ENCODE data around the gene ALG12.

The ALG12 gene

DNA sequence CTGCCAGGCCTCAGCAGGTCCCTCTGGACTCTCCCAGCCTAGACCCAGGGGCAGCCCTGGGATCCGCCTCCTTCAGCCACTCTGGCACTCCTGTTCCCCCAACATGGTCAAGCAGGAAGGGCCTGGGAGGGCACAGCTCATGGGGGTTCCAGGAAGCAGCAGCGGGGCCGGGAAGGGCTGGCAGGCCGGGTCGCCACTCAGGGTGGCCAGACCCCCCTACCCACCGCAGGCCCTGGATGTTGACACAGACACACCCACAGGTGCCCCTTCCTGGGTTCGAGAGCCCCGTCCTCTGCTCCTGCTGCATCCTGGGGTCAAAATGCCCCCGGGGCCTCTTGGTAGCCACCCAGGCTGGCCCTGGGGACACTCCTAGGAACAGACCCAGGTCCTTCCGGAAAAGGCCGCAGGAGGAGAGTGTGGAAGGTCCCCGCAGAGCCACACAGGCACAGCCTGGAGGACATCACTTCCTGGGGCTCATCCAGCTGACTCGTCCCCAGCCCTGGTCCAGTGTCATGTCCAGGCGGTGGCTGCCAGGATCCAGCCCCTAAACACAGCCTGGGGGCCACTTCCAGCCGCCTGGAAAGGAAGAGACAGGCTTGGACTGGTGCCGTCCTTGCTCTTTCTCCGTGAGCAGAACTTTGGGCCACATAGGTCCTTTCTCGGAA lies 35.6 kb upstream of the ALG12 start:
- Mint-ChIP-seq H3K36me3 (ENCODE audit: low read depth) (no peaks in the 10 kb centered on the region), H3K4me3 (no peak overlapping the region), H3K27ac (no peak overlapping the region), H3K4me1 (ENCODE audit: low read depth) (no peaks in the 10 kb centered on the region), H3K27me3 (ENCODE audit: low read depth) (no peaks in the 10 kb centered on the region), H3K9me3 (no peaks in the 10 kb centered on the region)
- no peak for DNase-seq (ENCODE audit: low spot score)

DNA sequence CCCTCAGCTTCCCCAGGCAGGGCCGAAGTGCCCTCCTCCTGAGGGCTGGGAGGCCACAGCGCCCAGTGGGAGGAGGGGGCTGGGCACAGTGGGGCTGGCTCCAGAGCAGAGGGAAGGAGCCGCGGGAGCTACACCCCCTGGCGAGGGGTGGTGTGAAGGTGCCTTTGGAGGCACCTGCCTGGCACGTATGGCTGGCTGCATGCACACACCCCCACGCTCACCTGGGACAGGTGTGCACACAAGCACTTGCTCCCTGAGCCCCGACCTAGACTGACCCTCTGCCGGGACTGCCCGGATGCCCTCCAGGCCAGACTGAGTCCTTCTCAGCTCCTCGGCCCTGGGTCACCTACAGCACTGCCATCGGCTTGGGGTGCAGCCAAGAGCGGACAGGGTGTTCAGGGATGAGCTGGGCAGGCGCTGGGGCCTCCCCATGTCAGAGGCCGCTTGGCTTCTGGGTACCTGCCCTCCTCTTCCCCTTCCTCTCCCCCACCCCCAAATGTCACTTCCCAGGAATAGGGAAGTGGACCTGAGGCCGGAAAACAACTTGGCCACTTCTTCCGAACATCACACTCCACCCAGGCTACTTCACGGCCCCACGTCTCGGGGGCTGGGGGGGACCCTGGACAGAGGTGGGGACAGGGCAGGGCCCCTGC lies 34.9 kb upstream of the ALG12 start:
- no peaks in the 10 kb centered on the region for H3K4me1 Mint-ChIP-seq (ENCODE audit: low read depth)
- no peak overlapping the region for H3K27ac Mint-ChIP-seq
- no peak for DNase-seq (ENCODE audit: low spot score)
- H3K9me3 Mint-ChIP-seq, result no peaks in the 10 kb centered on the region
- H3K27me3 Mint-ChIP-seq (ENCODE audit: low read depth), result no peaks in the 10 kb centered on the region
- no peak overlapping the region for H3K4me3 Mint-ChIP-seq
- no peaks in the 10 kb centered on the region for H3K36me3 Mint-ChIP-seq (ENCODE audit: low read depth)

- no peaks in the 10 kb centered on the region for H3K27me3 Mint-ChIP-seq (ENCODE audit: low read depth)
- H3K9me3 Mint-ChIP-seq, result no peaks in the 10 kb centered on the region
- H3K27ac Mint-ChIP-seq, result no peak overlapping the region
- no peak overlapping the region for H3K4me3 Mint-ChIP-seq
- no peaks in the 10 kb centered on the region for H3K36me3 Mint-ChIP-seq (ENCODE audit: low read depth)
- no peaks in the 10 kb centered on the region for H3K4me1 Mint-ChIP-seq (ENCODE audit: low read depth)
- no peak for DNase-seq (ENCODE audit: low spot score)
These were observed 34.0 kb upstream of the ALG12 start for GRCh38 chr22:49951986-49952896.

GRCh38 chr22:49951678-49951985 lies 33.4 kb upstream of the ALG12 start:
- no peaks in the 10 kb centered on the region for H3K9me3 Mint-ChIP-seq
- no peaks in the 10 kb centered on the region for H3K27me3 Mint-ChIP-seq (ENCODE audit: low read depth)
- no peak overlapping the region for H3K27ac Mint-ChIP-seq
- H3K4me3 Mint-ChIP-seq, result no peak overlapping the region
- H3K36me3 Mint-ChIP-seq (ENCODE audit: low read depth), result no peaks in the 10 kb centered on the region
- H3K4me1 Mint-ChIP-seq (ENCODE audit: low read depth), result no peaks in the 10 kb centered on the region
- no peak for DNase-seq (ENCODE audit: low spot score)

DNA sequence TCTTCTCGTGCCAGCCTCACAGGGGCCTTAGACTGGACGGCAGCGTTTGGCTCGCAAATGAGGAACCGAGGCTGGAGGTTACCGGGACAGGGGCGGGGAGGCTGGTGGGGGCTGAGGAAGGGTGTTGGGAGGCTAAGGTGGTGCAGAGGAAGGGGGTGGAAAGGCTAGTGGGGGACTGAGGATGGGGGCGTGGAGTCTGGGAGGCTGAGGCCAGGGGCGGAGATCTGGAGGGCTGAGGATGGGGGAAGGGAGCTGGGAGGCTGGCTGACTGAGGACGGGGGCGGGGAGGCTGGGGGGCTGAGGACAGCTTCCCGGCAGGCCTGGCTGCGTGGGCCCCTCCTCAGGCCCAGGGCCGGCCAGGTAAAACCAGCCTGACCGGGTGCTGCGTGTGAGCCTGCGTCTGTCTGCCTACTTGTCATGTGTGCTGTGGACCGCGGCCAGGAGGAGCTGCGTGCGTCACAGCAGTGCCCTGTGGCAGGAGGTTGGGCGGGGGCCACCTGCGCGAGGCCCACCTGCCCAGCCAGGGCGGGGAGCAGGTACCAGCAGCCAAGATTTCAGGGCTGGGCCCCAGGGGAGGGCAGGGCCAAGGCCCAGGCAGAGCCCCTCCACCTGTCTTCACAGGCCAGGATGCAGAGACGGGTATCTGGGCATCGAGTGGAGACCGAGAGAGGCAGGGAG lies 32.9 kb upstream of the ALG12 start:
- no peak for DNase-seq (ENCODE audit: low spot score)
- Mint-ChIP-seq H3K27me3 (ENCODE audit: low read depth) (no peaks in the 10 kb centered on the region), H3K36me3 (ENCODE audit: low read depth) (no peaks in the 10 kb centered on the region), H3K27ac (no peak overlapping the region), H3K4me3 (no peak overlapping the region), H3K4me1 (ENCODE audit: low read depth) (no peaks in the 10 kb centered on the region), H3K9me3 (no peaks in the 10 kb centered on the region)

DNA sequence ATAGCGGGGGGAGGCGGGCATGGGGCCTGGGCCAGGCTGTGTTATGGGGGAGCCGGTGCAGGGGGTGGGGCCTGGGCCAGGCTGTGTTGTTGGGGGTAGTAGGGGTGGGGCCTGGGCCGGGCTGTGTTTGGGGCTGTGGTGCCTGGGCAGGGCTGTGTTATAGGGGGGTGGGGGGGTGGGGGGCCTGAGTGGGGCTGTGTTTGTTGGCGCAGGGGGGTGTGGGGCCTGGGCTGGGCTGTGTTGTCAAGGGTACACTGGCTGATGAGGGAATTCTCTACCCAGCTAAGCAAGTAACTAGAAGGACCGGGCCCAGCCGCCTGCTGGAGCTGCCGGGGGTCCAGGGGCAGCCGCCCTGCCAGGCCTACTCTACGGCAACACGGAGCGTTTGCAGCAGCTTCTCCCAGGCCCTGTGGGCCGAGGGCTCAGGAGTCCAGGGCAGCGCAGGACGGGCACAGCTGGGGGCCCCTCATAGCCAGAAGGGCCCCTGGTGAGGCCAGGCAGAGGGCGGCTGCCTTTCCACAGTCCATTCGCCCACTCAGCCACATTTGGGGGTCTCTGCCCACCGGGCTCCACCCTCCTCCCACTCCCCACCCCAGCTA lies 32.3 kb upstream of the ALG12 start:
- Mint-ChIP-seq H3K36me3 (ENCODE audit: low read depth) (no peaks in the 10 kb centered on the region), H3K27ac (no peak overlapping the region), H3K27me3 (ENCODE audit: low read depth) (no peaks in the 10 kb centered on the region)

GRCh38 chr22:49949914-49950292 lies 31.7 kb upstream of the ALG12 start:
- peaks cover 4% of the 10 kb centered on the region for H3K4me1 Mint-ChIP-seq (ENCODE audit: low read depth)
- peaks cover 4% of the 10 kb centered on the region for H3K9me3 Mint-ChIP-seq
- no peak overlapping the region for H3K4me3 Mint-ChIP-seq
- no peaks in the 10 kb centered on the region for H3K36me3 Mint-ChIP-seq (ENCODE audit: low read depth)
- no peak overlapping the region for H3K27ac Mint-ChIP-seq
- no peak for DNase-seq (ENCODE audit: low spot score)
- H3K27me3 Mint-ChIP-seq (ENCODE audit: low read depth), result no peaks in the 10 kb centered on the region

More for the DNA sequence above, 32.3 kb upstream of the ALG12 start:
- Mint-ChIP-seq H3K4me3 (no peak overlapping the region), H3K4me1 (ENCODE audit: low read depth) (peaks cover 3% of the 10 kb centered on the region), H3K9me3 (peaks cover 2% of the 10 kb centered on the region)
- no peak for DNase-seq (ENCODE audit: low spot score)

DNA sequence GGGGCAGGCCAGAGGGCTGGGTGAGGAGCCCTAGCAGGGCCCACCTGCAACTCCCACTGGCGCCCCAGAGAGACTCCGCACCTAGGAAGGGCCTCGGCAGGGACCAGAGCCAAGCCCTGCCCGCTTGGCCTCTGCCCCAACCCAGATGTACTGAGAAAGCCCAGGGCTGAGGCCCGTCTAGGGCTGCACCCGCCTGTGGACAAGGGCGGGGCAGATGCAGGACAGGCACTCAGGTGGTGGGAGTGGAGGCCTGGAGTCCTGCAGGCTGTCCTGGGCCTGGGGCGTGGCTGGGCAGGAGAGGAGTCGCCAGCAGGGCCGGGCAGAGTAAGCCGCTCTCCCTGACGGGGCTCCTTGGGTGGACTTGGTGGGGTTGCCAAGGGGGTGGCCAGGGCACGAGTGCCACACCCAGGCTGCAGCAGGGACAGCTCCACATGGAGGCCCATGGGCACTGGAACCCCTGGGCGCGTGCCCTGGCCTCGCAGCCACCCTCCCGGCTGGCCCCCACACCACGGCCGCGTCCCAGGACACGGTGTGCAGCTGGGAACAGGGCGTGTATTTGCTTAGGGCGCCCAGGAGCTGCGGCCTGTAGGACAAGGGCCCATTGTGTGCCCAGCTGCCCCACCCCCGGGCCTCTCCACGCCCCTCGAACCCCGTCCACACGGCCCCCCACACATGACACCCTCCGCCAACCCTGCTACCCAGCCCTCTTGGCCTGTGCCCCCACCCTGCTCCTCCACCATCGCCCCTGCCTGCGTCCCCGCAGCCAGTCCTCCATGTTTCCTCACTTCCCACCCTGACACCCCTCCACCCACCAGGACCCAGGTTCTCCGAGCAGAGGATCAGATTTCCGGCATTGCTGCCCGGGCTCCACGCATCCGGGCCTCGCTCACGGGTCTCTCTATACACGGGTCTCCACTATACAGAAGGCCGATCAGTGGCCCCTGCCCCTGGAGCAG lies 31.0 kb upstream of the ALG12 start:
- Mint-ChIP-seq H3K27me3 (ENCODE audit: low read depth) (no peaks in the 10 kb centered on the region), H3K4me3 (no peak overlapping the region), H3K9me3 (peaks cover 4% of the 10 kb centered on the region), H3K4me1 (ENCODE audit: low read depth) (peaks cover 4% of the 10 kb centered on the region), H3K27ac (no peak overlapping the region), H3K36me3 (ENCODE audit: low read depth) (no peaks in the 10 kb centered on the region)
- DNase-seq (ENCODE audit: low spot score), result no peak

GRCh38 chr22:49948116-49948957 lies 30.1 kb upstream of the ALG12 start:
- peaks cover 4% of the 10 kb centered on the region for H3K9me3 Mint-ChIP-seq
- H3K4me1 Mint-ChIP-seq (ENCODE audit: low read depth), result peaks cover 4% of the 10 kb centered on the region
- no peak overlapping the region for H3K4me3 Mint-ChIP-seq
- H3K36me3 Mint-ChIP-seq (ENCODE audit: low read depth), result no peaks in the 10 kb centered on the region
- H3K27ac Mint-ChIP-seq, result no peak overlapping the region
- no peaks in the 10 kb centered on the region for H3K27me3 Mint-ChIP-seq (ENCODE audit: low read depth)
- DNase-seq (ENCODE audit: low spot score), result no peak

DNA sequence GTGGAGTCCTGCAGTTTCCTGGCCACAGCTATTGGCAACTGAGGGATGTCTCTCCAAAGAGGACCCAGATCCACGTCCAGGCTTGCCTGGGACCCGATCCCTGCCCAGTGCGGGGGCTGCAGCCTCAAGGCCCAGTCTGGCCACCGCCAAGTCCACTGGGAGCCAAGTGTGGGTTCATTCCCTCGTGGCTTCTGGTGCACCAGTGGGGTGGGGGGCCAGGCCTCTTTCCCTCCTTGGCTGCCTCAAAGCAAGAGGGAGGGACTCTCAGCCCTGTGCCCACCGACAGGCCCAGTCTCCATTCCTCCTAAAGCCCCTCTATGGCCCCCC lies 29.0 kb upstream of the ALG12 start:
- H3K27ac Mint-ChIP-seq, result no peak overlapping the region
- H3K9me3 Mint-ChIP-seq, result peaks cover 4% of the 10 kb centered on the region
- peaks cover 4% of the 10 kb centered on the region for H3K4me1 Mint-ChIP-seq (ENCODE audit: low read depth)
- no peaks in the 10 kb centered on the region for H3K36me3 Mint-ChIP-seq (ENCODE audit: low read depth)
- no peak for DNase-seq (ENCODE audit: low spot score)
- H3K27me3 Mint-ChIP-seq (ENCODE audit: low read depth), result no peaks in the 10 kb centered on the region
- H3K4me3 Mint-ChIP-seq, result no peak overlapping the region

- Mint-ChIP-seq H3K27ac (peak overlapping the region; percentile 20), H3K36me3 (ENCODE audit: low read depth) (no peaks in the 10 kb centered on the region), H3K9me3 (peaks cover 4% of the 10 kb centered on the region), H3K4me3 (no peak overlapping the region), H3K4me1 (ENCODE audit: low read depth) (peaks cover 4% of the 10 kb centered on the region), H3K27me3 (ENCODE audit: low read depth) (no peaks in the 10 kb centered on the region)
- no peak for DNase-seq (ENCODE audit: low spot score)
These were observed 28.5 kb upstream of the ALG12 start for GRCh38 chr22:49946612-49947295.
